Measurements from ENCODE around the gene GJD3.

GJD3 gene

GRCh38 chr17:40340880-40341807, 23.4 kb downstream of the GJD3 start:
- TF ChIP-seq, protein P1, sequence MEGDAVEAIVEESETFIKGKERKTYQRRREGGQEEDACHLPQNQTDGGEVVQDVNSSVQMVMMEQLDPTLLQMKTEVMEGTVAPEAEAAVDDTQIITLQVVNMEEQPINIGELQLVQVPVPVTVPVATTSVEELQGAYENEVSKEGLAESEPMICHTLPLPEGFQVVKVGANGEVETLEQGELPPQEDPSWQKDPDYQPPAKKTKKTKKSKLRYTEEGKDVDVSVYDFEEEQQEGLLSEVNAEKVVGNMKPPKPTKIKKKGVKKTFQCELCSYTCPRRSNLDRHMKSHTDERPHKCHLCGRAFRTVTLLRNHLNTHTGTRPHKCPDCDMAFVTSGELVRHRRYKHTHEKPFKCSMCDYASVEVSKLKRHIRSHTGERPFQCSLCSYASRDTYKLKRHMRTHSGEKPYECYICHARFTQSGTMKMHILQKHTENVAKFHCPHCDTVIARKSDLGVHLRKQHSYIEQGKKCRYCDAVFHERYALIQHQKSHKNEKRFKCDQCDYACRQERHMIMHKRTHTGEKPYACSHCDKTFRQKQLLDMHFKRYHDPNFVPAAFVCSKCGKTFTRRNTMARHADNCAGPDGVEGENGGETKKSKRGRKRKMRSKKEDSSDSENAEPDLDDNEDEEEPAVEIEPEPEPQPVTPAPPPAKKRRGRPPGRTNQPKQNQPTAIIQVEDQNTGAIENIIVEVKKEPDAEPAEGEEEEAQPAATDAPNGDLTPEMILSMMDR (conservative IDR thresholded peaks at IDR 0.05; ENCODE audit: low read length), result no peak
- TF ChIP-seq EZH2phosphoT487 (IDR thresholded peaks at IDR 0.05; ENCODE audit: borderline replicate concordance), result no peak
- H3K4me2 ChIP-seq (ENCODE audit: low read depth, low read length, poor library complexity, severe bottlenecking), result peak overlapping the region; percentile 84
- H3K9ac ChIP-seq (ENCODE audit: low read depth, low read length, poor library complexity, severe bottlenecking), result peak overlapping the region; percentile 75
- no peak overlapping the region; the same call in 1 of the 2 replicates for H2AFZ ChIP-seq (ENCODE audit: low read length)
- H3K79me2 ChIP-seq (ENCODE audit: insufficient read depth, low read length), result peaks cover 82% of the 10 kb centered on the region
- 0 out of 2 replicates have a peak, but pooled peaks cover 9% of the 10 kb centered on the region for H3F3A ChIP-seq (ENCODE audit: low read depth)
- peaks cover 75% of the 10 kb centered on the region for H3K4me1 ChIP-seq (ENCODE audit: insufficient read depth, low read length, poor library complexity, severe bottlenecking)
- no peaks in the 10 kb centered on the region for H3K27me3 ChIP-seq (ENCODE audit: insufficient read depth, low read length, poor library complexity, severe bottlenecking)
- H3K4me3 ChIP-seq (ENCODE audit: low read length, poor library complexity, severe bottlenecking), result peak overlapping the region; percentile 74
- H3K9me2 ChIP-seq (replicated peaks; ENCODE audit: low read depth, low read length), result no peaks in the 10 kb centered on the region
- no peaks in the 10 kb centered on the region for H3K36me3 ChIP-seq (ENCODE audit: insufficient read depth, low read length)
- H3K9me3 ChIP-seq (ENCODE audit: insufficient read depth, low read depth, low read length), result no peaks in the 10 kb centered on the region
- no peaks in the 10 kb centered on the region for H4K20me1 ChIP-seq (ENCODE audit: insufficient read depth, low read length, poor library complexity, severe bottlenecking)

GRCh38 chr17:40340327-40340726, 24.2 kb downstream of the GJD3 start:
- no peak overlapping the region for H2AFZ ChIP-seq (ENCODE audit: low read length)
- H3K4me2 ChIP-seq (ENCODE audit: low read depth, low read length, poor library complexity, severe bottlenecking), result peak overlapping the region; percentile 84
- H3K27me3 ChIP-seq (ENCODE audit: insufficient read depth, low read length, poor library complexity, severe bottlenecking), result no peaks in the 10 kb centered on the region
- peaks cover 80% of the 10 kb centered on the region for H3K79me2 ChIP-seq (ENCODE audit: insufficient read depth, low read length)
- H3K4me3 ChIP-seq (ENCODE audit: low read length, poor library complexity, severe bottlenecking), result peak overlapping the region; percentile 74
- H3K9ac ChIP-seq (ENCODE audit: low read depth, low read length, poor library complexity, severe bottlenecking), result peak overlapping the region; percentile 75
- H3K9me3 ChIP-seq (ENCODE audit: insufficient read depth, low read depth, low read length), result no peaks in the 10 kb centered on the region
- 0 out of 2 replicates have a peak, but pooled peaks cover 9% of the 10 kb centered on the region for H3F3A ChIP-seq (ENCODE audit: low read depth)
- no peaks in the 10 kb centered on the region for H4K20me1 ChIP-seq (ENCODE audit: insufficient read depth, low read length, poor library complexity, severe bottlenecking)
- TF ChIP-seq, protein P1 (conservative IDR thresholded peaks at IDR 0.05; ENCODE audit: low read length), result no peak
- TF ChIP-seq EZH2phosphoT487 (IDR thresholded peaks at IDR 0.05; ENCODE audit: borderline replicate concordance), result no peak
- H3K9me2 ChIP-seq (replicated peaks; ENCODE audit: low read depth, low read length), result no peaks in the 10 kb centered on the region
- peaks cover 67% of the 10 kb centered on the region for H3K4me1 ChIP-seq (ENCODE audit: insufficient read depth, low read length, poor library complexity, severe bottlenecking)
- H3K36me3 ChIP-seq (ENCODE audit: insufficient read depth, low read length), result no peaks in the 10 kb centered on the region

GRCh38 chr17:40338941-40339649, 25.4 kb downstream of the GJD3 start:
- Histone ChIP-seq H3K4me1 (ENCODE audit: insufficient read depth, low read length, poor library complexity, severe bottlenecking) (peaks cover 63% of the 10 kb centered on the region), H4K20me1 (ENCODE audit: insufficient read depth, low read length, poor library complexity, severe bottlenecking) (no peaks in the 10 kb centered on the region), H2AFZ (ENCODE audit: low read length) (no peak overlapping the region), H3K4me3 (ENCODE audit: low read length, poor library complexity, severe bottlenecking) (peak overlapping the region; percentile 51), H3K27me3 (ENCODE audit: insufficient read depth, low read length, poor library complexity, severe bottlenecking) (no peaks in the 10 kb centered on the region), H3F3A (ENCODE audit: low read depth) (0 out of 2 replicates have a peak, but pooled peaks cover 9% of the 10 kb centered on the region), H3K4me2 (ENCODE audit: low read depth, low read length, poor library complexity, severe bottlenecking) (peak overlapping the region; percentile 84), H3K9me3 (ENCODE audit: insufficient read depth, low read depth, low read length) (no peaks in the 10 kb centered on the region), H3K9me2 (replicated peaks; ENCODE audit: low read depth, low read length) (no peaks in the 10 kb centered on the region), H3K36me3 (ENCODE audit: insufficient read depth, low read length) (no peaks in the 10 kb centered on the region), H3K79me2 (ENCODE audit: insufficient read depth, low read length) (peaks cover 83% of the 10 kb centered on the region), H3K9ac (ENCODE audit: low read depth, low read length, poor library complexity, severe bottlenecking) (peak overlapping the region; percentile 75)
- TF ChIP-seq, protein P1 (conservative IDR thresholded peaks at IDR 0.05; ENCODE audit: low read length), result no peak
- no peak for TF ChIP-seq EZH2phosphoT487 (IDR thresholded peaks at IDR 0.05; ENCODE audit: borderline replicate concordance)
